Measurements from ENCODE around the gene CEACAM6.

DNA sequence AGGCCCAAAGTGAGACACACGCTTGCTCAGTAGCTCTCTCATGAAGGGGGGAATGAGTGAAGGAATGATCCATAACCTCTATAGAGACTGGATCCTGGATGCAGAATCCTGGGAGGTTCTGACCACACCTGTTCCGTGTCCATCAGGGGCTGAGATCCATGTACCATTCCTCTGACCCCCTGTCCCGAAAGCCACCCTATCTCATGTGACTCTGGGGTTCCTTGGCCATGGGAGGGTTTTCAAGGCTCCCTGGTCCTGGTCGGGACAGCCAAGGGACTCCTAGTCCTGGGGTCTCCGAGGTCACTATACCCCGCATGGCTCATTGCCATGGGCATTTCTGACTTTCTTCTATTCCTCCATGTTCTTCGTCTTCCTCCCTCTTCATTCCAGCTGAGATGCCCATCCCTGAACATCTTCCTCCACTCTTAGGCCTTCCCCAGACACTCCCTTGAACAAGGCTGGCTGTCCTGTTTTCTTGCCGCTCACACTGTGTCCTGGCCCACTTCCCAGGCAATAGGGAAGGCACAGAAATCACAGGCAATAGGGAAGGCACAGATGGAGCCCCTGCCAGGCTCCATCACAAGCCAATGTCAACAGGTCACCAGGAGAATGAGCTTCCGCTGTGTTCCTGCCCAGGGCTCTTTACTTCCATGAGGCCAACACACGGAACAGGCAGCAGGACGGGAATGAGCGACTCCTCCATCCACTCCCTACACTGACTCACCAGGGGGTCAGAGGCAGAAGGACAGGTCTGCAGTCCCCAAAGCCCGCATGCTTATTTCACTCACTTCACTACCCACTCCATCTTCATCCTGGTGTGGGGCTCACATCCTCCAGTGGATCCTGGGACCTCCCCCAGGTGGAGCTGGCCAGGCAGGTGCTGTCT is 43.7 kb upstream of the CEACAM6 start:
- TF ChIP-seq, protein P1, sequence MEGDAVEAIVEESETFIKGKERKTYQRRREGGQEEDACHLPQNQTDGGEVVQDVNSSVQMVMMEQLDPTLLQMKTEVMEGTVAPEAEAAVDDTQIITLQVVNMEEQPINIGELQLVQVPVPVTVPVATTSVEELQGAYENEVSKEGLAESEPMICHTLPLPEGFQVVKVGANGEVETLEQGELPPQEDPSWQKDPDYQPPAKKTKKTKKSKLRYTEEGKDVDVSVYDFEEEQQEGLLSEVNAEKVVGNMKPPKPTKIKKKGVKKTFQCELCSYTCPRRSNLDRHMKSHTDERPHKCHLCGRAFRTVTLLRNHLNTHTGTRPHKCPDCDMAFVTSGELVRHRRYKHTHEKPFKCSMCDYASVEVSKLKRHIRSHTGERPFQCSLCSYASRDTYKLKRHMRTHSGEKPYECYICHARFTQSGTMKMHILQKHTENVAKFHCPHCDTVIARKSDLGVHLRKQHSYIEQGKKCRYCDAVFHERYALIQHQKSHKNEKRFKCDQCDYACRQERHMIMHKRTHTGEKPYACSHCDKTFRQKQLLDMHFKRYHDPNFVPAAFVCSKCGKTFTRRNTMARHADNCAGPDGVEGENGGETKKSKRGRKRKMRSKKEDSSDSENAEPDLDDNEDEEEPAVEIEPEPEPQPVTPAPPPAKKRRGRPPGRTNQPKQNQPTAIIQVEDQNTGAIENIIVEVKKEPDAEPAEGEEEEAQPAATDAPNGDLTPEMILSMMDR (IDR thresholded peaks at IDR 0.05), result no peak
- no peak for TF ChIP-seq EP300 (IDR thresholded peaks at IDR 0.05)
- no peak for TF ChIP-seq POLR2A (IDR thresholded peaks at IDR 0.05)
- TF ChIP-seq POLR2AphosphoS5 (IDR thresholded peaks at IDR 0.05), result no peak
